Stomach (tissue), 9 donors: ENCODE measurements around the gene EBF3. TPM values are rescaled to one million over a fixed set of nuclear protein-coding genes. Genes with fewer than 3 reads are reported as not detected.
A peak's percentile ranks its signal among the peaks of the same experiment; 100 is the strongest.

Experiments
- DNase-seq, 2 donors: peaks; one replicate each; pipeline versions ENCODE4 v3.0.0 to v3.0.0-alpha.2; 2013 to 2019
- H3K27ac ChIP-seq, 5 donors: fragments of 200-600 bp in 4 of 5; sonication (generic) in 4 of 5; one replicate each; pipeline ENCODE4 v1.5.1; 2013 to 2019; ENCODE audit warnings: mild to moderate bottlenecking in 1 of 5, moderate library complexity in 1 of 5
- H3K27me3 ChIP-seq, 3 donors: fragments of 200-600 bp; sonication (generic); one replicate each; pipeline ENCODE4 v1.5.1; 2017 to 2019; ENCODE audit warnings: mixed run types in 1 of 3
- H3K36me3 ChIP-seq, 4 donors: fragments of 200-600 bp; sonication (generic); 1 replicate in 3 of 4; 2 replicates in 1 of 4; pipeline ENCODE4 v1.5.1; 2016 to 2019
- H3K4me1 ChIP-seq, 4 donors: fragments of 200-600 bp; sonication (generic); one replicate each; pipeline ENCODE4 v1.5.1; 2016 to 2019
- H3K4me3 ChIP-seq, 4 donors: fragments of 200-600 bp; sonication (generic) in 3 of 4; one replicate each; pipeline ENCODE4 v1.5.1; 2016 to 2019; ENCODE audit warnings: mild to moderate bottlenecking in 1 of 4
- H3K9me3 ChIP-seq, 4 donors: fragments of 200-600 bp; sonication (generic); one replicate each; pipeline ENCODE4 v1.5.1; 2016 to 2019
- CTCF ChIP-seq, 7 experiments: fragments of 450-650 bp in 4 of 7; fragments of 200-600 bp in 3 of 7; sonication (generic) in 3 of 7; IDR thresholded peaks; one replicate each; pipeline ENCODE4 v1.5.1; 2016 to 2019; ENCODE audit warnings: antibody characterized with exemption in 7 of 7, control low read depth in 2 of 7, mild to moderate bottlenecking in 1 of 7
- EP300 ChIP-seq: sonication (generic); formaldehyde crosslinking; IDR thresholded peaks from one replicate; pipeline ENCODE4 v1.6.1; 2017; ENCODE audit warnings: antibody characterized with exemption
- POLR2A ChIP-seq, 4 donors: fragments of 450-650 bp; IDR thresholded peaks; one replicate each; pipeline ENCODE4 v1.6.1; 2016; ENCODE audit warnings: antibody characterized with exemption in 4 of 4, control low read depth in 2 of 4, mild to moderate bottlenecking in 1 of 4, moderate library complexity in 1 of 4
- POLR2AphosphoS5 ChIP-seq, 3 donors: sonication (generic); formaldehyde crosslinking; IDR thresholded peaks; one replicate each; pipeline ENCODE4 v1.6.1; 2016; ENCODE audit warnings: antibody characterized with exemption in 3 of 3
- WGBS, 5 donors: extraction: QIAGEN DNeasy Blood & Tissue Kit in 3 of 5; methylation state at CpG; one replicate each; pipeline versions ENCODE4 v1.1.5 to v1.1.7; 2013 to 2018; 5-methylcytosine and 5-hydroxymethylcytosine counted together
- intact Hi-C: fragments of 100-400 bp; cut with DNase I; formaldehyde crosslinking; loops from one replicate; pipeline ENCODE4 v1.15.1; 2023; ENCODE audit warnings: low total_unique reads
- polyA plus RNA-seq, 3 donors: library from polyadenylated mRNA; stranded (reverse); fragments of 200-250 nt; gene quantifications; one replicate each; pipeline ENCODE4 v1.2.3, GENCODE V29; 2013
- total RNA-seq, 5 donors: library from RNA; depleted of rRNA; stranded (reverse); fragments of >200 nt; gene quantifications; one replicate each; pipeline versions ENCODE4 v1.1.0 to v1.2.3, GENCODE V29; 2014 to 2016
- donor health status: healthy with polysubstance abuse.
- donor health status: Bipolar disorder and iron deficiency.
- donor health status: healthy.

The EBF3 gene
- total and polyA plus RNA-seq, 8 donors, result 0.19 to 7.3 (median 0.58) TPM; not detected in 3

GRCh38 chr10:129864601-129865126, 99.4 kb downstream of the EBF3 start:
- no peak for TF ChIP-seq EP300
- TF ChIP-seq POLR2AphosphoS5 (IDR thresholded peaks at IDR 0.05), result no peak
- no peak for TF ChIP-seq POLR2A (IDR thresholded peaks at IDR 0.05)
- TF ChIP-seq CTCF (IDR thresholded peaks at IDR 0.05), result no peak
- no peaks in the 10 kb centered on the region for H3K4me1 ChIP-seq
- no peaks in the 10 kb centered on the region for H3K36me3 ChIP-seq
- H3K27me3 ChIP-seq, result peaks cover 0 to 5% (median 0%) of the 10 kb centered on the region in 3 donors
- H3K27ac ChIP-seq, result no peak overlapping the region
- no peak overlapping the region for H3K4me3 ChIP-seq
- H3K9me3 ChIP-seq, result no peaks in the 10 kb centered on the region
- intact Hi-C loops, result no loop called here
- peak in 1 of 2 donors; percentile 33 for DNase-seq
- WGBS, 5 donors, result 70 to 86% (median 81%) methylated on average over 9 of the region's 9 CpGs

- no peak for TF ChIP-seq POLR2A (IDR thresholded peaks at IDR 0.05)
- TF ChIP-seq POLR2AphosphoS5 (IDR thresholded peaks at IDR 0.05), result no peak
- TF ChIP-seq EP300, result no peak
- TF ChIP-seq CTCF (IDR thresholded peaks at IDR 0.05), result no peak
- no peak for DNase-seq
- H3K36me3 ChIP-seq, result no peaks in the 10 kb centered on the region
- no peak overlapping the region for H3K27ac ChIP-seq
- H3K4me1 ChIP-seq, result no peaks in the 10 kb centered on the region
- H3K9me3 ChIP-seq, result no peaks in the 10 kb centered on the region
- 87 to 95% (median 93%) methylated on average over 4 of the region's 4 CpGs for WGBS, 5 donors
- intact Hi-C loops, result no loop called here
- H3K4me3 ChIP-seq, result no peak overlapping the region
- H3K27me3 ChIP-seq, result peaks cover 0 to 5% (median 0%) of the 10 kb centered on the region in 3 donors
These were observed 100.0 kb downstream of the EBF3 start for GRCh38 chr10:129864082-129864481.

- Histone ChIP-seq H3K4me1 (no peaks in the 10 kb centered on the region), H3K9me3 (no peaks in the 10 kb centered on the region), H3K27ac (no peak overlapping the region), H3K4me3 (no peak overlapping the region), H3K36me3 (no peaks in the 10 kb centered on the region), H3K27me3 (peaks cover 0 to 5% (median 0%) of the 10 kb centered on the region in 3 donors)
- intact Hi-C loops, result no loop called here
- DNase-seq, result peak in 1 of 2 donors; percentile 68
- 50 to 61% (median 52%) methylated on average over 15 of the region's 15 CpGs for WGBS, 5 donors
- no peak for TF ChIP-seq EP300
- no peak for TF ChIP-seq POLR2AphosphoS5 (IDR thresholded peaks at IDR 0.05)
- no peak for TF ChIP-seq CTCF (IDR thresholded peaks at IDR 0.05)
These were observed 100.8 kb downstream of the EBF3 start for GRCh38 chr10:129863201-129863663.

GRCh38 chr10:129861776-129862531, 102.1 kb downstream of the EBF3 start:
- 80 to 89% (median 83%) methylated on average over 22 of the region's 22 CpGs for WGBS, 5 donors
- Histone ChIP-seq H3K9me3 (no peaks in the 10 kb centered on the region), H3K27me3 (peaks cover 0 to 8% (median 0%) of the 10 kb centered on the region in 3 donors), H3K4me3 (no peak overlapping the region), H3K27ac (no peak overlapping the region), H3K4me1 (no peaks in the 10 kb centered on the region), H3K36me3 (no peaks in the 10 kb centered on the region)
- DNase-seq, result no peak
- no peak for TF ChIP-seq POLR2AphosphoS5 (IDR thresholded peaks at IDR 0.05)
- TF ChIP-seq EP300, result no peak
- no peak for TF ChIP-seq CTCF (IDR thresholded peaks at IDR 0.05)
- TF ChIP-seq POLR2A (IDR thresholded peaks at IDR 0.05), result no peak
- intact Hi-C loops, result no loop called here
